ENCODE measurements around the gene FARP2. TPM values are rescaled to one million over a fixed set of nuclear protein-coding genes. Genes with fewer than 3 reads are reported as not detected.
"Not testable (repeated sequence)": the region's sequence is repeated elsewhere in the genome, so short reads cannot be mapped to it uniquely, and the experiment has no call there.

The FARP2 gene
- total RNA-seq, 4 donors from 2014 or later: 26.8 to 37.9 (median 30.2) TPM

- intact Hi-C loops (cut with DNase I): no loop called here
- no peak for TF ChIP-seq EP300 (IDR thresholded peaks at IDR 0.05)
- no peak for TF ChIP-seq CTCF (IDR thresholded peaks at IDR 0.05)
- TF ChIP-seq POLR2A (IDR thresholded peaks at IDR 0.05; ENCODE audit: low read depth): no peak
- TF ChIP-seq POLR2AphosphoS5 (IDR thresholded peaks at IDR 0.05): no peak
- Histone ChIP-seq H3K36me3 (peaks cover 20 to 87% (median 66%) of the 10 kb centered on the region in 4 donors), H3K4me3 (no peak overlapping the region), H3K27me3 (no peaks in the 10 kb centered on the region), H3K9me3 (no peaks in the 10 kb centered on the region), H3K27ac (replicated peaks in 1 of 4) (no peak overlapping the region), H3K4me1 (no peaks in the 10 kb centered on the region)
- no peak for DNase-seq (ENCODE audit: extremely low spot score)
- 87% methylated on average over 6 of the region's 6 CpGs for WGBS
Measured at GRCh38 chr2:241443486-241444223, 87.6 kb downstream of the FARP2 start.

DNA sequence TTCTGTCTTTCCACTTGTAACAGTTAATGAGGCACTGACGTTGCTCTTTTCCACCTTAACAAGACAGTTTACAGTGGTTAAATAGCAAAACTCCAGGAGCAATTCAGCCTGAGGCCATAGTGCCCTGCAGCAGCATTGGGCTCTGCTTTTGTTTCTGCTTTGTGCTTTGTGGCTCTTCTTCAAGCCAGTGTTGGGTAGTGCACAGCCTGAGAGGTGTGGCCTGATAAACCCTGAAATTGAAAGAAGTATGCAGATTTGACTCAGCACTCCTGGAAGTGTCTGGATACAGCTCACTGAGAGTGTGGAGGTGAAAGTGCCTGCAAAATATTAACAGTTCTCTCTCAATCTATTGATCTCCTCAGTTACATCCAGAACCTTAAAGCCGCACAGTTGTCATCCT is 89.3 kb downstream of the FARP2 start:
- 85% methylated on average over 2 of the region's 2 CpGs for WGBS
- H3K36me3 ChIP-seq: peaks cover 20 to 83% (median 51%) of the 10 kb centered on the region in 4 donors

GRCh38 chr2:241450092-241450491 is 94.0 kb downstream of the FARP2 start:
- H3K4me1 ChIP-seq; H3K27ac ChIP-seq (replicated peaks in 1 of 4); H3K9me3 ChIP-seq; H3K4me3 ChIP-seq; DNase-seq (ENCODE audit: extremely low spot score); H3K27me3 ChIP-seq; intact Hi-C loops (cut with DNase I): not testable (repeated sequence)
- H3K36me3 ChIP-seq: peaks cover 0 to 37% (median 12%) of the 10 kb centered on the region in 4 donors
- 94% methylated on average over 7 of the region's 7 CpGs for WGBS

More for the DNA sequence above, 89.3 kb downstream of the FARP2 start:
- no peak for TF ChIP-seq POLR2AphosphoS5 (IDR thresholded peaks at IDR 0.05)
- TF ChIP-seq POLR2A (IDR thresholded peaks at IDR 0.05; ENCODE audit: low read depth): no peak
- no peak for TF ChIP-seq CTCF (IDR thresholded peaks at IDR 0.05)
- no peak overlapping the region for H3K27ac ChIP-seq (replicated peaks in 1 of 4)
- H3K4me3 ChIP-seq: no peak overlapping the region
- no peak for DNase-seq (ENCODE audit: extremely low spot score)
- no peaks in the 10 kb centered on the region for H3K27me3 ChIP-seq
- intact Hi-C loops (cut with DNase I): no loop called here
- H3K4me1 ChIP-seq: no peaks in the 10 kb centered on the region
- H3K9me3 ChIP-seq: no peaks in the 10 kb centered on the region

- Histone ChIP-seq H3K9me3 (no peaks in the 10 kb centered on the region), H3K4me1 (no peaks in the 10 kb centered on the region), H3K27ac (replicated peaks in 1 of 4) (no peak overlapping the region), H3K27me3 (no peaks in the 10 kb centered on the region), H3K4me3 (no peak overlapping the region), H3K36me3 (peaks cover 0 to 29% (median 4%) of the 10 kb centered on the region in 4 donors)
- intact Hi-C loops (cut with DNase I): no loop called here
- TF ChIP-seq POLR2A (IDR thresholded peaks at IDR 0.05; ENCODE audit: low read depth) (no peak), CTCF (IDR thresholded peaks at IDR 0.05) (no peak), EP300 (IDR thresholded peaks at IDR 0.05) (no peak), POLR2AphosphoS5 (IDR thresholded peaks at IDR 0.05) (no peak)
- DNase-seq (ENCODE audit: extremely low spot score): no peak
- WGBS: 79% methylated on average over 10 of the region's 10 CpGs
Measured at GRCh38 chr2:241451840-241452506, 95.9 kb downstream of the FARP2 start.

DNA sequence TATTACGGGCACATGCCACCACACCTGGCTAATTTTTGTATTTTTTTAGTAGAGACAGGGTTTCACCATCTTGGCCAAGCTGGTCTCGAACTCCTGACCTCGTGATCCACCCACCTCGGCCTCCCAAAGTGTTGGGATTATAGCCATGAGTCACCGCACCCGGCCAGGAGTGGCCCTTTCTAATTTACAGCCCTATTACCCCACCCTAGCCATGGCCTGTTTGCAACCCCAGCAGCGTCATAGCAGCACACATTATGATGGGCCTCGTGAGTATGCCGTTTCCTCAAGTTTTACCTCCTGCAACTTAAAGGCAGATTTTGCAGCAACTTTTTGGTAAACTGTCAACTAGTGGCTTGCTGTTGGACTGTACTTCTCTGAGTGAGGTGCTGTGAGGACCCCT is 97.8 kb downstream of the FARP2 start:
- H3K9me3 ChIP-seq; H3K4me3 ChIP-seq; H3K4me1 ChIP-seq; intact Hi-C loops (cut with DNase I); H3K27me3 ChIP-seq; DNase-seq (ENCODE audit: extremely low spot score); H3K27ac ChIP-seq (replicated peaks in 1 of 4): not testable (repeated sequence)
- 88% methylated on average over 9 of the region's 9 CpGs for WGBS
- H3K36me3 ChIP-seq: peaks cover 0 to 11% (median 0%) of the 10 kb centered on the region in 4 donors

All from esophagus muscularis mucosa (tissue), 4 donors.